Retinal pigment epithelial cell (primary cell): ENCODE measurements around the gene ANKRD33.

ENCODE experiments used
- DNase-seq: peaks from one replicate; pipeline ENCODE4 v3.0.0-alpha.2; 2010; ENCODE audit warnings: low read depth
- H3K4me3 ChIP-seq: 2 replicates; pipeline ENCODE4 v1.5.1; 2011; ENCODE audit warnings: mild to moderate bottlenecking, low read length, control low read depth, moderate library complexity
- CTCF ChIP-seq: conservative IDR thresholded peaks from 2 replicates; pipeline ENCODE4 v1.5.1; 2011; ENCODE audit warnings: low read depth, low read length, control low read depth, inconsistent platforms

ANKRD33 gene

DNA sequence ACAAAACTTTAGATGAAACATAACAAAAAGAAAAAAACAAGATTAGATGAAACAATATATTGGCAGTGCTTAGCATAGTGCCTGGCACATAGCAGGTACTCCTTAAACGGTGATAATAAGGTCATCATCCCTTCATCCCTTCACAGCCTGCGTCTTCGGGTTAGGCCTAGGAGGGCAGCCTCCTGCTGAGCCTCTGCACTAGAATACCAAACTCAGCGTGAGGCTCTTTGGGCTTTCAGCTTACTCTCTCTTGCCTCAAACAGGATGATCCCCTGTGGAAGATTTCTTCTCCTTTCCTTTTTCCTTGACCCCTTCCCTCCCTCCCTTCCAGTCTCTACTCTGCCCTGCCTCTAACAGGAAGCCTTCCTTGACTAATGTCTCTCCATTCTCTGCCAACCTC, 25.0 kb upstream of the ANKRD33 start:
- H3K4me3 ChIP-seq = no peak overlapping the region
- DNase-seq = no peak
- no peak for TF ChIP-seq CTCF

DNA sequence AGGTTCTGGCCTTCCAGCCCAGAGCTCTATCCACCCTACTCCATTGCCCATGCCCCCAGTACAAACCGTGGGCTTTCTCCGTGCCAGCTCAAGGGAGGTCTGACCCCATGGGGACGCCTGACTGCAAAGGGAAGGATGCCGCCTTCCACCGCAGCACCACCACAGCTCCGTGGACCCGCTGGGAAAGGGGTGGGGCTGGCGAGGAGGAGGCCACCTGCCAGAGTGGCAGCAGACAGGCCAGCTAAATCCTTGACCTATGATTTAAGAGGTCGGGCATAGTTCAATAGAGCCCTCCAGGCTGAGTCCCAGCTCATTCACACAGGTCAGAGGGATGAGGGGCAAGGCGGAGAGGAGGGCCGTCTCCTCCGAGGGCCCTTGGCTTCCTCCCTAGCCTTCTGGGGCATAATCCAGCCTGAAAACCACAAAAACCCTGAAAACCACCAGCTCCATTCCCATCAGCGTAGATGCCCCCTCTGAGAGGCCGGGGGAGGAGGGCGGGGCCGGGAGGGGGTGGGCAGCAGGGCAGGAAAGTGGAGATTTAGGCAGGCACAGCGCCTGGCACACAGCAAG, 24.5 kb upstream of the ANKRD33 start:
- no peak for TF ChIP-seq CTCF
- no peak for DNase-seq
- H3K4me3 ChIP-seq = peak overlapping the region; percentile 51

DNA sequence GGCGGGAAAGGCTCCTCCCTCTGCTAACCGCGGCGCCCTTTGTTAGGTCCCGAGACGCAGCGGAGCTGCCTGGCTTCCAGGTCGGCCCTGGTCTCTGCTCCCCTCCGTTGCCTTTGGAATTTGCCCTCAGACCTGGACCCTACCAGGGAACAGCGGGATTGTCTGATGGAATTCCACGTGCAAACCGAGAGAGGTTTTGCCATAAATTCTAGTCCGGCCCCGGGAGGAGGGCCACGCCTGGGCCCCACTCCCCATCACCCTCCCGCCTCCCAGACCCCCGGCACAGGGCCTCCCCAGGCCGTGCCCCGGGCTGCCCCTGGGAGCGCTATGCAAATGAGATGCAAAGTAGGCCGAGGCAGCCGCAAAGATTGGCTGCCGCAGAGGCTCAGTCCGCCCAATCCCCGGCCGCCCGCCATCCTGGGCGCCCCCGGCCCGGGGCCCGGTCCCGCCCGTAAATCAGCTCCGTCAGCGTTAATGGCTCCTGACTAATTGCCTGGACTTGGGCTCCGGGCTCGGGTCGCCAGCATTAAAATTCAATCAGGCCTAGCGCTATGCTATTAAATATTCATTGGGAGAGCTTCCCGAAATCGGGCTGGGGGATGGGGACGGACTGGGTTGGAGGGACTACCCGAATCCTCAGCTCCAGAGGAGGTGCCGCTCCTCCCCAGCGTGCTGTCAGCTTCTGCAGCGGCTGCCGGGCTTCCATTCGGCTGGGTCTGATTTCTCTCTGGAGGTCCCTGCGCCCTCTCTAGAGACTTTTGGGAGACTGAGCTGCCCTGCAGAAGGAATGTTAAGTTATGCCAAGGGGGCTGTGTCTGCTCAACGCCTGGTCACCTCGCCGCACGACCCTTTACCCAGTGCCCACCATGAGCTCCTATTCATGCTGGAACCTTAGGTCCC, 23.7 kb upstream of the ANKRD33 start:
- no peak for TF ChIP-seq CTCF
- H3K4me3 ChIP-seq = peak overlapping the region; percentile 51
- no peak for DNase-seq

GRCh38 chr12:51864833-51865670, 22.9 kb upstream of the ANKRD33 start:
- DNase-seq = no peak
- peak overlapping the region; percentile 51 for H3K4me3 ChIP-seq
- no peak for TF ChIP-seq CTCF

GRCh38 chr12:51865757-51866270, 22.1 kb upstream of the ANKRD33 start:
- DNase-seq = no peak
- TF ChIP-seq CTCF = no peak
- no peak overlapping the region for H3K4me3 ChIP-seq

- no peak for DNase-seq
- H3K4me3 ChIP-seq = no peak overlapping the region
- TF ChIP-seq CTCF = no peak
Observed at GRCh38 chr12:51866324-51866723, 21.6 kb upstream of the ANKRD33 start.
